GM12878 (cell line): Measurements from ENCODE around the gene CPB2. TPM values are rescaled to one million over a fixed set of nuclear protein-coding genes. Genes with fewer than 3 reads are reported as not detected.

Source experiments
- ATAC-seq: fragments of 200-7000 bp; cut with Tn5 transposase; 3 replicates; pipeline ENCODE4 v1.9.1; 2020; ENCODE audit warnings: mild to moderate bottlenecking, moderate library complexity
- BruUV-seq: library from RNA; stranded (reverse); fragments of 400-500 nt; replicated peaks from 2 replicates; lab custom pipeline; 2021; lab: Mats Ljungman, UMichigan
- CTCF ChIA-PET: fragments of 300-600 bp; sonication (Branson Sonifier 250); formaldehyde crosslinking; extraction: SDS; loops from one replicate; lab custom pipeline; 2021; ENCODE audit warnings: inconsistent platforms; lab: Yijun Ruan, JAX
- POLR2A ChIA-PET: fragments of 350-600 bp; formaldehyde crosslinking; extraction: SDS; loops from one replicate; lab custom pipeline; 2021; ENCODE audit warnings: inconsistent platforms; lab: Charles Lee
- RAD21 ChIA-PET: fragments of 300-600 bp; sonication (Branson Sonifier 250); formaldehyde crosslinking; loops from one replicate; lab custom pipeline; 2023; ENCODE audit warnings: antibody characterized with exemption; ENCODE audit not compliant: unreplicated experiment; lab: Charles Lee
- SMC1A ChIA-PET: fragments of 300-600 bp; sonication (Branson Sonifier 250); formaldehyde crosslinking; loops from one replicate; lab custom pipeline; 2023; ENCODE audit not compliant: unreplicated experiment, uncharacterized antibody; lab: Charles Lee
- DNase-seq: peaks from one replicate; pipeline ENCODE4 v3.0.0-alpha.2; 2011; ENCODE audit warnings: low read depth, low spot score
- FAIRE-seq: peaks from 3 replicates; lab custom pipeline; 2011; peaks lifted over from hg19 to GRCh38; lab: Jason Lieb, UNC
- H2AFZ ChIP-seq: 2 replicates; pipeline ENCODE4 v1.6.0; 2011; ENCODE audit warnings: low read depth, low read length, control low read depth; ENCODE audit not compliant: control insufficient read depth
- H3K27ac ChIP-seq: 2 replicates; pipeline ENCODE4 v1.5.1; 2011; ENCODE audit warnings: control low read depth; ENCODE audit not compliant: control insufficient read depth, insufficient read depth
- H3K27me3 ChIP-seq, 2 experiments: replicated peaks in 1 of 2; 2 replicates each; pipeline versions ENCODE4 v1.6.0 to v1.6.1; 2011; ENCODE audit warnings: low read length in 1 of 2; ENCODE audit not compliant: control insufficient read depth in 2 of 2, insufficient read depth in 2 of 2
- H3K36me3 ChIP-seq, 2 experiments: 2 replicates each; pipeline ENCODE4 v1.5.1; 2011; ENCODE audit warnings: low read length in 1 of 2; ENCODE audit not compliant: control insufficient read depth in 2 of 2, insufficient read depth in 2 of 2
- H3K4me1 ChIP-seq: 2 replicates; pipeline ENCODE4 v1.6.1; 2011; ENCODE audit warnings: mild to moderate bottlenecking, low read length, moderate library complexity, mixed read lengths; ENCODE audit not compliant: control insufficient read depth, insufficient read depth
- H3K4me2 ChIP-seq: 2 replicates; pipeline ENCODE4 v1.6.0; 2011; ENCODE audit warnings: control low read depth; ENCODE audit not compliant: control insufficient read depth, insufficient read depth
- H3K4me3 ChIP-seq: fragments of 200-600 bp; sonication (generic); 2 replicates; pipeline ENCODE4 v1.5.1; 2016
- H3K79me2 ChIP-seq: 2 replicates; pipeline ENCODE4 v1.6.0; 2011; ENCODE audit warnings: low read length; ENCODE audit not compliant: control insufficient read depth, insufficient read depth
- H3K9ac ChIP-seq: 2 replicates; pipeline ENCODE4 v1.8.0; 2011; ENCODE audit warnings: low read length, control low read depth, mixed read lengths; ENCODE audit not compliant: control insufficient read depth, insufficient read depth
- H3K9me3 ChIP-seq: replicated peaks from 3 replicates; pipeline ENCODE4 v1.5.1; 2011; ENCODE audit warnings: mild to moderate bottlenecking, low read length; ENCODE audit not compliant: control insufficient read depth, insufficient read depth
- H4K20me1 ChIP-seq: 2 replicates; pipeline ENCODE4 v1.6.0; 2011; ENCODE audit not compliant: control insufficient read depth, insufficient read depth
- EGR1 ChIP-seq, 2 experiments: IDR thresholded peaks; 1 replicate in 1 of 2; 2 replicates in 1 of 2; pipeline ENCODE4 v1.6.1; 2011 to 2012; ENCODE audit warnings: low read depth in 2 of 2, low read length in 2 of 2, borderline replicate concordance in 1 of 2, mild to moderate bottlenecking in 1 of 2, moderate library complexity in 1 of 2
- FOXM1 ChIP-seq: IDR thresholded peaks from 2 replicates; pipeline ENCODE4 v1.6.1; 2012; ENCODE audit warnings: low read depth, mild to moderate bottlenecking, inconsistent platforms, low read length, moderate library complexity
- IRF4 ChIP-seq: IDR thresholded peaks from 2 replicates; pipeline ENCODE4 v1.6.1; 2011; ENCODE audit warnings: low read depth, low read length
- NBN ChIP-seq: fragments of 450-650 bp; IDR thresholded peaks from 2 replicates; pipeline ENCODE4 v1.6.1; 2016
- NFYB ChIP-seq: IDR thresholded peaks from 2 replicates; pipeline ENCODE4 v1.6.1; 2011; ENCODE audit warnings: low read depth, mild to moderate bottlenecking, low read length, improper control_type of control experiment, moderate library complexity; ENCODE audit not compliant: insufficient read depth
- PBX3 ChIP-seq: IDR thresholded peaks from 2 replicates; pipeline ENCODE4 v1.6.1; 2011; ENCODE audit warnings: mild to moderate bottlenecking, low read depth, low read length, moderate library complexity; ENCODE audit not compliant: insufficient replicate concordance
- POLR2AphosphoS2 ChIP-seq: IDR thresholded peaks from 2 replicates; pipeline ENCODE4 v1.6.1; 2011; ENCODE audit warnings: low read depth, mild to moderate bottlenecking, low read length, improper control_type of control experiment, moderate library complexity
- SREBF2 ChIP-seq: IDR thresholded peaks from 2 replicates; pipeline ENCODE4 v1.6.1; 2012; ENCODE audit warnings: mild to moderate bottlenecking, low read length
- TAF1 ChIP-seq: IDR thresholded peaks from 2 replicates; pipeline ENCODE4 v1.6.1; 2011; ENCODE audit warnings: mild to moderate bottlenecking, low read depth, low read length, borderline replicate concordance
- WGBS: methylation state at CpG from one replicate; pipeline ENCODE4 v1.1.6; 2016; ENCODE audit warnings: low lambda C conversion rate; ENCODE audit not compliant: insufficient replicate concordance, insufficient coverage; ENCODE audit errors: missing lambda C conversion rate; 5-methylcytosine and 5-hydroxymethylcytosine counted together
- in situ Hi-C: fragments of 300-500 bp; cut with MboI; formaldehyde crosslinking; loops from 9 replicates; pipeline ENCODE4 v1.14.3; 2018; ENCODE audit warnings: mixed read lengths
- intact Hi-C: fragments of 100-400 bp; cut with micrococcal nuclease; formaldehyde crosslinking; loops from one replicate; pipeline ENCODE4 v1.14.2; 2022; ENCODE audit not compliant: unreplicated experiment
- polyA plus RNA-seq, 11 experiments: library from polyadenylated mRNA; depleted of rRNA in 4 of 11; unstranded in 6 of 11; stranded (reverse) in 5 of 11; fragments of >200 nt; fragmentation: Nextera tagmentation in 4 of 11; fragmentation: Illumina TruSeq in 1 of 11; extraction: Ambion mirVana in 4 of 11; extraction: Trizol in 1 of 11; gene quantifications; 1 replicate in 1 of 11; 2 replicates in 10 of 11; pipeline versions ENCODE4 v1.2.1 to v1.2.3, GENCODE V29; 2011 to 2016; ENCODE audit warnings: inconsistent platforms in 2 of 11, missing spikeins in 2 of 11, low read depth in 1 of 11
- total RNA-seq, 4 experiments: library from RNA; depleted of rRNA in 3 of 4; stranded (reverse); fragments of >200 nt in 3 of 4; fragmentation: Illumina TruSeq in 1 of 4; extraction: Trizol in 1 of 4; gene quantifications; 2 replicates each; pipeline versions ENCODE4 v1.2.1 to v1.2.3, GENCODE V29; 2013 to 2021
- TF ChIP-seq, protein P1 (sequence below): fragments of 450-650 bp; IDR thresholded peaks from 2 replicates; pipeline ENCODE4 v1.6.1; 2017; ENCODE audit warnings: mild to moderate bottlenecking

Gene CPB2
- total and polyA plus RNA-seq, 10 of the 15 experiments (the other 5 are each of a cell fraction or from before 2014, with no cell fraction given) = 0.05 to 0.87 (median 0.13) TPM; not detected in 3

DNA sequence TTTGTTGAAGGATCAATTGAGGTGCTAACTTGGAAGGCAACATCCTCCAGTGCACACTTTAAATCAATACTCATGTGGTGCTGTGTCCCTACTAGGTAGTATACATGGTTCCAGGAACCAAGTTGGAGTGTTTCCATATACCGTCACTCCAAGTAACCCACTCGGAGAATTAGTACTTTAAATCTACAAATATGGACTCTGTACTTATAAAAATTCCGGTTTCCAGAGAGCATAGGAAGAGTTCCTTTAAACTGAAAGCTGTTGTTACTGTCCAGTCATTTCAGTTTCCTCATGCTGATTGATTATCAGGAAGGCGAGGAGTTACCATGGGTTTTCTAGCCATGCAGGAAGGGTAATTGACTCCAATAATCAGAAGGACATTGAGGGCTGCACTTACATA lies 7.2 kb downstream of the CPB2 start:
- Histone ChIP-seq H3K36me3 (no peaks in the 10 kb centered on the region), H3K4me3 (no peak overlapping the region), H2AFZ (no peak overlapping the region), H3K27me3 (no peaks in the 10 kb centered on the region), H3K9ac (no peak overlapping the region), H3K79me2 (no peaks in the 10 kb centered on the region), H3K9me3 (no peaks in the 10 kb centered on the region; the same call in 2 of the 3 replicates), H3K4me1 (peaks cover 20% of the 10 kb centered on the region), H4K20me1 (no peaks in the 10 kb centered on the region), H3K4me2 (no peak overlapping the region), H3K27ac (no peak overlapping the region)
- ChIA-PET RAD21 (no interaction called here), SMC1A (interaction anchor here (0.9 kb wide), 1 partner anchor 290 kb away, joined by 3 read pairs; no protein-coding TSS in a partner anchor), POLR2A (no interaction called here), CTCF (no interaction called here)
- BruUV-seq = no TSS peak
- intact Hi-C loops = no loop called here
- in situ Hi-C loops = no loop called here
- ATAC-seq (no peak), FAIRE-seq (no peak), DNase-seq (no peak)
- TF ChIP-seq SREBF2 = no peak
- TF ChIP-seq IRF4 = no peak
- WGBS = 96% methylated on average over 4 of the region's 4 CpGs

- FAIRE-seq = no peak
- POLR2A ChIA-PET = no interaction called here
- H3K4me2 ChIP-seq = no peak overlapping the region
- TF ChIP-seq POLR2AphosphoS2 (no peak), FOXM1 (no peak), NBN (no peak), NFYB (no peak), PBX3 (no peak), TAF1 (no peak), EGR1 (IDR thresholded peaks at IDR 0.05; ENCODE audit: borderline replicate concordance in 1 of 2, low read depth in 2 of 2, low read length in 2 of 2) (no peak)
- TF ChIP-seq, protein P1, sequence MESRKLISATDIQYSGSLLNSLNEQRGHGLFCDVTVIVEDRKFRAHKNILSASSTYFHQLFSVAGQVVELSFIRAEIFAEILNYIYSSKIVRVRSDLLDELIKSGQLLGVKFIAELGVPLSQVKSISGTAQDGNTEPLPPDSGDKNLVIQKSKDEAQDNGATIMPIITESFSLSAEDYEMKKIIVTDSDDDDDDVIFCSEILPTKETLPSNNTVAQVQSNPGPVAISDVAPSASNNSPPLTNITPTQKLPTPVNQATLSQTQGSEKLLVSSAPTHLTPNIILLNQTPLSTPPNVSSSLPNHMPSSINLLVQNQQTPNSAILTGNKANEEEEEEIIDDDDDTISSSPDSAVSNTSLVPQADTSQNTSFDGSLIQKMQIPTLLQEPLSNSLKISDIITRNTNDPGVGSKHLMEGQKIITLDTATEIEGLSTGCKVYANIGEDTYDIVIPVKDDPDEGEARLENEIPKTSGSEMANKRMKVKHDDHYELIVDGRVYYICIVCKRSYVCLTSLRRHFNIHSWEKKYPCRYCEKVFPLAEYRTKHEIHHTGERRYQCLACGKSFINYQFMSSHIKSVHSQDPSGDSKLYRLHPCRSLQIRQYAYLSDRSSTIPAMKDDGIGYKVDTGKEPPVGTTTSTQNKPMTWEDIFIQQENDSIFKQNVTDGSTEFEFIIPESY = no peak
Measured at GRCh38 chr13:46097015-46097414, 7.8 kb downstream of the CPB2 start.

More at GRCh38 chr13:46097015-46097414, 7.8 kb downstream of the CPB2 start:
- ChIA-PET CTCF (interaction anchor here (0.6 kb wide), 1 partner anchor 27 kb away, joined by 3 read pairs; no protein-coding TSS in a partner anchor), RAD21 (no interaction called here), SMC1A (interaction anchor here (1.1 kb wide), 1 partner anchor 23 kb away, joined by 3 read pairs; no protein-coding TSS in a partner anchor)
- H4K20me1 ChIP-seq = no peaks in the 10 kb centered on the region
- H3K4me1 ChIP-seq = peaks cover 18% of the 10 kb centered on the region
- in situ Hi-C loops (no loop called here), intact Hi-C loops (no loop called here)
- no peak overlapping the region for H3K4me3 ChIP-seq
- H3K9me3 ChIP-seq = no peaks in the 10 kb centered on the region; the same call in 2 of the 3 replicates
- no peaks in the 10 kb centered on the region for H3K36me3 ChIP-seq
- H3K9ac ChIP-seq = no peak overlapping the region
- ATAC-seq (no peak), DNase-seq (no peak)
- no peaks in the 10 kb centered on the region for H3K79me2 ChIP-seq
- BruUV-seq = no TSS peak
- no peak overlapping the region for H3K27ac ChIP-seq
- 72% methylated on average over 3 of the region's 3 CpGs for WGBS
- H2AFZ ChIP-seq = no peak overlapping the region
- H3K27me3 ChIP-seq = no peaks in the 10 kb centered on the region
